ENCODE data around the gene EOLA2.
"Not testable (repeated sequence)": the region's sequence is repeated elsewhere in the genome, so short reads cannot be mapped to it uniquely, and the experiment has no call there.

DNA sequence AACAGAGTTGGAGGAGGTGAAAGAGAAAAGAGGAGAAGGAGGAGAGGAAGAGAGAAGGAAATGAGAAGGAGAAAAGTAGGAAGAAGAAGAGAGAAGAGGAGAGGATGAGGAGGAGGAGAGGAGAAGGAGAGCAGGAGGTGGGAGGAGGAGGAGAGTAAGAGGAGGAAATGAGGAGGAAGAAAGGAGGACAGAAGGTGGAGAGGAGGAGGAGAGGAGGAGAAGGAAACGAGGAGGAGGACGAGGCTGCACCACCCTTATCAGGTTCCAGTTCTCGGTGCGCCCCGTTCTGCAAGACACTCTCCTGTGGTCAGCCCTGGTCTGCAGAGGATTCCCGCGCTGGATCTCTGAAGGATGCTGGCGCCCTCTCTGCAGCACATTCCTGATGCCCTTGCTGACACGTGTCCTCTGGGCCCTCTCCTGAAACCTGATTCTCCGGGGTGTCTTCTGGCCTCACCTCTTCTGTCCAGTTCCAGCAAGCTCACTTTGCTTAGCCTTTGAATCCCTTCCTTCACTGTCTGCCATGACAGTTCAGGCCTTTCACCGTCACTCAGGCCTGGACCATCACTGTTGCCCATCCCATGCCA, 6.9 kb upstream of the EOLA2 start:
- not testable (repeated sequence) for TF ChIP-seq ARNTL (CRISPR knock-in tag; IDR thresholded peaks at IDR 0.05; ENCODE audit: borderline replicate concordance, low read depth); TSHZ2 (CRISPR knock-in tag; IDR thresholded peaks at IDR 0.05); ESRRG (CRISPR knock-in tag; IDR thresholded peaks at IDR 0.05); ZC3H10 (CRISPR knock-in tag; IDR thresholded peaks at IDR 0.05); ZFP30 (CRISPR knock-in tag; IDR thresholded peaks at IDR 0.05)
- TF ChIP-seq, protein P1, sequence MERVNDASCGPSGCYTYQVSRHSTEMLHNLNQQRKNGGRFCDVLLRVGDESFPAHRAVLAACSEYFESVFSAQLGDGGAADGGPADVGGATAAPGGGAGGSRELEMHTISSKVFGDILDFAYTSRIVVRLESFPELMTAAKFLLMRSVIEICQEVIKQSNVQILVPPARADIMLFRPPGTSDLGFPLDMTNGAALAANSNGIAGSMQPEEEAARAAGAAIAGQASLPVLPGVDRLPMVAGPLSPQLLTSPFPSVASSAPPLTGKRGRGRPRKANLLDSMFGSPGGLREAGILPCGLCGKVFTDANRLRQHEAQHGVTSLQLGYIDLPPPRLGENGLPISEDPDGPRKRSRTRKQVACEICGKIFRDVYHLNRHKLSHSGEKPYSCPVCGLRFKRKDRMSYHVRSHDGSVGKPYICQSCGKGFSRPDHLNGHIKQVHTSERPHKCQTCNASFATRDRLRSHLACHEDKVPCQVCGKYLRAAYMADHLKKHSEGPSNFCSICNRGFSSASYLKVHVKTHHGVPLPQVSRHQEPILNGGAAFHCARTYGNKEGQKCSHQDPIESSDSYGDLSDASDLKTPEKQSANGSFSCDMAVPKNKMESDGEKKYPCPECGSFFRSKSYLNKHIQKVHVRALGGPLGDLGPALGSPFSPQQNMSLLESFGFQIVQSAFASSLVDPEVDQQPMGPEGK (CRISPR knock-in tag; IDR thresholded peaks at IDR 0.05; ENCODE audit: borderline replicate concordance): not testable (repeated sequence)

Data from SK-N-SH treated with all-trans-retinoic acid at 6 μM for 48 hours (cell line).